COLO829 (cell line): ENCODE measurements around the gene PRSS38.
A peak's percentile ranks its signal among the peaks of the same experiment; 100 is the strongest.

Experiments used
- DNase-seq: peaks from one replicate; pipeline ENCODE4 v3.0.0; 2012; ENCODE audit warnings: low spot score

PRSS38 gene

DNA sequence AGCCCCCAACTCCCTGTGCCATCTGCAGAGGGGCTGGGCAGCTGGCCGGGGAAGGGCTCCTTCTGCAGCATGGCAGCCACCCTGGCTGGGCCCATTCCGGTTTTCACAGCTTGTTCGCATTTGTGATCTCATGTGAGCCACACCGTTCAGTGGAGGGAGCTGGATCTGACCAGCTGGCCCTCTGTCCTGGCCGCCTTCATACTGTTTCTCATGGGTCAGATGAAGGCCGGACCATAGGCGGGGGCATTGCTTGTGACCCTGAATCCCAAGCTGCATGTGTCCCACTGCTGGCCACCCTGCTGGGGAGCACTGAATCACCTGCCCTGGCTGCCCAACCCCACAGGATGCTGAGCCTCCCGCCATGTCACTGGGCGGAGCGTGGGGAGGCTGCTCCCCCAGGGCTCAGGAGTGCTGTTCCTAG, 36.4 kb upstream of the PRSS38 start:
- no peak for DNase-seq

DNA sequence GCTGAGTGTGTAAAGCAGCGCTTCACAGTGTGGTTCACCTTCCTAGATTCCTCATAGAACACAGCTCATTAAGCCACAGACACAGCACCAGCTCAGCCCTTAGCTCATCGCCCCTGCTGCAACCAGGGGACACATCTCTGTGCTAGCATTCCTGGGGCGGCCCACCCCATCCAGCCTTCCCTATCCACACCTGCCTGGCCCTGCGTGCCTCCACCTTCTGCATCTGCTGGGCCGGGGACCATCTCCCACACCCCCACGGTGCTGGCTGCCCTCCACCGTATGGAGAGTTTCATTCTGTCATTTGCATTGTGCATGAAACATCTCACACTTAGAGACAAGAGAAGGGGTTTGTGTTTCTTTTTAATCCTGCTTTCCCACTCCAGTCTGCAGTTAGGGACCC, 35.8 kb upstream of the PRSS38 start:
- DNase-seq, result no peak

DNA sequence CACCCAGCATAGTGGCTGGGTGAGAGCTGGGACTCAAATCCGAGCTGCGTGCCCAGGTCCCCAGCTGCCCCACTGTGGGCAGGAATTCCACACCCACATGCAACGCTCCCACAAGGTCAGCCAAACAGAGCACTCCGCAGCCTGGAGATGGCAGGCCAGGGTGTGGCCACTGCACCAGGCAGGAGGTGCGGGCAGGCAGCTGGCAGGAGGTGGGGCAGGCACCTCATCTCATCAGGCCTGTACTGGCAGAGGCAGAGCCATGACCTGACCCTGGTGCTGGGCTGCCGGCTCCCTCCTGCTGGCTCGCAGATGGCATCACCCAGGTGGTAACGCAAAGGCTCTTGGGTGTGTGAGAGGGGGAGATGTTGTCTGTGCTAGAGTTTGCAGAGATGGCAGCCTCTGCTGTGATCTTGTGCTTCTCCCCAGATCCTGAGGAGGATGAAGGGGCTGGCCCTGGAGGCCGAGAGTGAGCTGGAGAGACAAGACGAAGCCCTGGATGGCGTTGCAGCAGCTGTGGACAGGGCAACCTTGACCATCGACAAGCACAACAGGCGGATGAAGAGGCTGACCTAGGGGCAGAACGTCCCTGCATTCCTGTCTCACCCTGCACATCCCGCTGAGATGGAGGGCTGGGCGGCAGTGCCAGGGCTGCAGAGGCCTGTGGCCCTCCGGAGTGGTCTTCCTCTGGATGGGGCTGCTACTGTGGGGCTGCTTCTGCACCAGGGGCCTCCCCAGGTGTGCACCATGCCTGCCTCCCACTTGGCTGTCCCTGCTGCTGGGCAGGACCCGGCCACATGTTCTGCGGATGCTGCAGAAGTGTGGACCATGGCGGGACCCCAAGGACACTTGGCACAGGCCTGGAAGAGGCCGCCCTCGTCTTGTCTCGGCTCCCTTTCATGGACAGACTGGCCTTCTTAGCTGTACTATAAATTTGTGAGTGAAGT, 35.1 kb upstream of the PRSS38 start:
- DNase-seq, result no peak

DNA sequence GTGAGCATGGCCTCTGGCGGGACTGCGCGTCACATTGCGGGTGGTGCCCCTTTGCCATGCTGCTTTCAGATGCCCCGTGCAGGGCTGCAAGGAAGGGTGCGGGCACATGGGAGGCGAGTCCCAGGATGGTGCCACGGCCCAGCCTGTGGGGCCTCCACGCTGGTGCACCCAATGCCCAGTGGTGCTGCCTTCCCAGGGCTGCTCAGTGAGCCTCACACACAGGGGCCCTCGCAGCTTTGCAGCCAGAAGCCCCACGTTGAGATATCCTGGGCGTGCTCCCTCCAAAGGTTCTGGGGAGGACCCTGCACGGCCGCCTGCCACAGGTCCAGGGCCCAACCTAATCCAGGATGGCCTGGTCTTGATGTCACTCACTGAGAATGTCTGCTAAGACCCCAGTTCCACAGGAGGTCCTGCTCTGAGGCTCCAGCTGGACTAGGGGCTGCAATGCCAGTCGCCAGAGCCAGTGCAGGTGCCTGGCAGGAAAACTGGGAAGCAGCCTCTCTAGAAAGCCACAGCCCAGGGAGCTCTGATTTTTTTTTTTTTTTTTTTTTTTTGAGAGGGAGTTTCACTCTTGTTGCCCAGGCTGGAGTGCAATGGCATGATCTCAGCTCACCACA, 34.1 kb upstream of the PRSS38 start:
- DNase-seq, result no peak

DNA sequence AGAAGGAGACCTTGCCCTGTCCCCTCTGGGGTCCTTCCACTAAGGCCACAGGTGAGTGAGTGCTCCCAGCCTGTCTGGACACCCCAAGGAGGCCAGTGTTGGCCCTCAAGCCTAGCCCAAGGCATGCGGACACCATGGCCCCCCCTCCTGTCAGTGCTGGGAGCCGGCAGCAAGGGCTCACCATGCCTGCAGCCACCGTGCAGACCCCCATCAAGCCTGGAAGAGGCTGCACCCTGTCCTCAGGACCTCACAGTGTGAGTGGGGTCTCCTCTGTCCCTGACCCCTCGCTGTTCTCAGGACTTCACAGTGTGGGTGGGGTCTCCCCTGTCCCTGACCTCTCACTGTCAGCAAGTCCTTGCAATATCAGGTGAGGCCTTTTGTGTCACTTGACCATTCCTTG, 33.2 kb upstream of the PRSS38 start:
- DNase-seq, result no peak

DNA sequence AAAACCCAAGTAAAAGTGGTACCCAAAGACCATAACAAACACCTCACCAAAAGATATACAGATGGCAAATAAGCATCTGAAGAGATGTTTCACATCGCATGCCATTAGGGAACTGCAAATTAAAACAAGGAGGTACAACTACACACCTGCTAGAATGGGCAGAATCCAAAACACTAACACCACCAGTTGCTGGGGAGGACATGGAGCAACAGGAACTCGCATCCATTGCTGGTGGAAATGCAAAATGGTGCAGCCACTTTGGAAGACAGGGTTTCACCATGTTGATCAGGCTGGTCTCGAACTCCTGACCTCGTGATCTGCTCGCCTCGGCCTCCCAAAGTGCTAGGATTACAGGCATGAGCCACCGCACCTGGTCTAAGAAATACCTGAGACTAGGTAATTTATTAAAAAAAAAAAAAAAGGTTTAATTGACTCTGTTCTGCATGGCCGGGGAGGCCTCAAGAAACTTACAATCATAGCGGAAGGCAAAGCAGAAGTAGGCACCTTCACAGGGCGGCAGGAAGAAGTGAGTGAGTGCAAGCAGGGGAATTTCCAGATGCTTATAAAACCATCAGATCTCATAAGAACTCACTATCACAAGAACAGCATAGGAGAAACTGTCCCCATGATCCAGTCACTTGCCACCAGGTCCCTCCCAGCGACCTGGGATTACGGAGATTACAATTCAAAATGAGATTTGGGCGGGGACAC, 30.2 kb upstream of the PRSS38 start:
- no peak for DNase-seq

DNA sequence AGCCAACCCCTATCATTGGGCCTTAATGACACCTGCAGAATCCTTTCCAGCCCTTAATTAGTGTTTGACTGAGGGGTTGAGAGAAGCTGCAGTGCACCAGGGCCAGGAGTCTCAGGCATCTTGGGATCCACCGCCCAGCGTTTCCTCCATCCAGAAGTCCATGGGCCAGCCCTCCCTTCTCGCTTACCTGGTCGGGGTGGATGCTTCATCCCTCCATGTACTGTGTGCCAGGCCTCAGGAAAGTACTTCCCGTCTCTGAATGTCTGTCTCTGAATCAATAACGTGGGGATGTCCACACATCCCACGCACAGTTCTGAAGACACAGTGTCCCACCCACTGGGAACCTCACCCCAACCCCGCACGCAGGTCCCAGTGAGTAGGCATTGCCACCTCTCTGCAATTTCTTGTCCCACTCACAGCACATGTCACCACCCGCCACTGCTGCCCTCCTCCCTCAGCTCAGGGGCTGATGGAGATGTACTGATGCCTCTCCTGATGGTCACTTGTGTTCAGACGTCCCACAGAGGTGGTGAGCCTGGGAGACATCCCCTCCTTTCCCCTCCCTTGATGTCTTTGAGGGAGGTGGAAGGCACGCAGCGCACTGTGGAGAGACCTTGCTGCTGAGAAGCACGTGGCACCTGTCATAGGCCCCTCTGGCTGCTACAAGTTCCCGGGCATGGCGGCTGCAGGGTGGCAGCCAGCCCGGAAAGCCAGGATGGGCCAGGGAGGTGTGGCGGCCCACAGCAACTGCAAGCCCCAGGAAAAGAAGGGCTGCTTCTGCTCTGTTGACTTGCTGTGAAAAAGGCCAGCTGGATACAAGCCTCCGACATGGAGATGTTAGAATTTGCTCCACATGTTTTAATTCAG, 29.4 kb upstream of the PRSS38 start:
- DNase-seq, result no peak

DNA sequence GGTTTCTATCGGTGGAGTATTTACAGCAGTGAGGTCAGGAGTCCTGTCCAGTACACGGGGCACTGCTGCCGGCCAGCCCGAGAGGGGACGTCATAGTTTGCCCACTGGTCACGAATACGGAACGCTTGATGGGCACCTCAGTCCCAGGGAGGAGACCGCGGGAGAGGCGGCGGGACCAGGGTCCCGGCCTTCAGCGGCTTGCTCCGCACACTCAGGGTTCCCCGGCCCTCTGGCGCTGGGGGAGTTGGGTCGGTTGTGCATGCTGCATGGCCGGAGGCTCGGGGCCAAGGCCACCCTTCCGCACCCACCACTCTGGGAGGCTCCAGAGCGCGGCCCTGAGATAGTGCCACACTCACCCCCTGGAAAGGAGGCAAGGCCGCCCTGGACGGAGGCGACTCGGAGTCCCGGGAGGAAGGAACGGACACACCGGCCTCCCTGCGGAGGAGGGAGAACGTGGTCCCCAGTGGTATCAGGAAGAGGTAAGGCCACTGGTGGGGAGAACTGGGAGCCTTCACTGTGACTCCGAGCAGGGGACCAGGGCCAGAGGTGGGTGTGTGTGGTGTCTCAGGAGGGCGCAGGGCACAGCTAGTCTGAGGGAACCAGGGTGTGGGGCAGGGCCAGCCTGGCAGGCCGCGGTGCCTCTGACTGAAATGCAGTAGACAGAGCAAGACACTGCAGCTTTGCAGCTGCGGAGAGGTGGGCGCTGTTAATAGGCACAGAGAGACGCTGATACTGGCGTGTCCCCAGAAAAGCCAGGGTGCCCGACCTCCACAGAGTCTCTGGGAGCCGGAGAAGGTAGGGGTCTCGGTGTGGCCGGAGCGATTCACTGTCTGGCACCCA, 28.6 kb upstream of the PRSS38 start:
- no peak for DNase-seq

DNA sequence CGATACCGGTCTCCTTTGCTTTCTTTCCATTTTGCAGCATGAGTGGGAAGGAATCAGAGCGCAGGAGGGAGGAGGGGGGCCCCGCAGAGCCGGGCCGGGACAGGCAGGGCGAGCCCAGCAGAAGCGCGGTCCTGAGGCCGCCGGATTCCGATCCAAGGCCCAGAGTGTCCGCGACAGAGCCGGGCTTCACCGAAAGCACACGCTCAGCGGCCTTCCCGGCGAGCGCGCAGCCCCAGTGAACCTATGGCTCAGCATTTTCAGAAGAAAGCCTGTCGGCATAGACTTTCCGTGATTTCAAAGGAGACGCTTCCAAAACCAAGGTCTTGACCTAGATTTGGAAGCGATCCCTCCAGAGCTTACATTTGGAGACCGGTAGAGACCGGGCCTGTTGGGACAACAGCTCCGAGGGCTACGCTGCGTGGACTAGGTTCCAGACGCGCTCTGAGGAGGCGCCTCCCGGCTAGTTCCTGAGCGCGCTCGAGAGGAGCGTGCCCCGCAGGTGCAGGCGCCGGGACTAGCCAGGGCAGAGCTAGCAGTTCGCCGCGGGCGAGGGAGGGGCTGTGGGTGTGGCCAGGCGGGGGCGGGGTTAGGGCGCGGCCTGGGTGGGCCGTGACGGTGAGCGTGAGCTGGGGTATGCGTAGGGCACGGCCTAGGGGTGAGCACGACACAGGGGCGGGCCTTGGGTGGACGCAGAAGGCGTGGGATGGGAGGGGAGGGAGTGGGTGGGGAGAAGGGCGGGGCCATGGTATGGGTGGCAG, 27.8 kb upstream of the PRSS38 start:
- peak; percentile 92 for DNase-seq

DNA sequence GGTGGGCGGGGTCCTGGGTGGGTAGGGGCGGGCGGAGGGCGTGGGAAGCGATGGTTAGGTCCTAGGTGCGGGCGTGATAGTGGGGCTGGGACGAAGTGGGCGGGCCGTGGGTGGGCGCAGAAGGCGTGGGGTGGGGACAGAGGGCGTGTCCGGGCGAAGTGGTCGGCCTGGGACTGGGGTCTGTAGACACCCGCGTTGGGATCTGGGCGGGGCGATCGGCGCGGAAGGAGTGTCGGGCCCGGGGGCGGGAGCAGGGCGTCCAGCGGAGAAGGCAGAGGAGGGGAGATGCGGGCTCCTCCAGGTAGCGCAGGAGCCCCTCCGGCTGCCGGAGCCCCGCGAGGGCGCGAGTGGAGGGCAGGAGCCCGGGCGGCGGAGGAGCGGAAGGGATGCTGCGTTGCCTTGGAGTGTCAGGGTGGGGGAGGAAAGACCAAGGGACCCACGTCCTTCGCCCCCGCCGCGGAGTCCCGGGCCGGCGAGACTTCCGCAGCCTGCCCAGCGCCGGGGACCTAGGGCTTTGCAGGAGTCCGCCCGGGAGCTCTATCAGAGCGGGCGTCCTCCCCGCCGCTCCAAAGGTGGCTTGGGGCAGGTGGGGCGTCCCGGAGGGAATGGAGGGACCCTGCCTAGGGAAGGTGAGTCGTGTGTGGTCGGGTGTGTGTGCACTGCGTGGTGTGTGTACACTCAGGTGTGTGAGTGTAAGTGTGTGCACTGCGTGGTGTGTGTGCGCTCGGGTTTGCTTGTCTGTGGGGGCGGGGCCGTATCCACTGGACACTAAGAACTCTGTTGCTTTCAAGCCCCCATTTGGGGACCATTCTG, 27.0 kb upstream of the PRSS38 start:
- DNase-seq, result peak; percentile 47

DNA sequence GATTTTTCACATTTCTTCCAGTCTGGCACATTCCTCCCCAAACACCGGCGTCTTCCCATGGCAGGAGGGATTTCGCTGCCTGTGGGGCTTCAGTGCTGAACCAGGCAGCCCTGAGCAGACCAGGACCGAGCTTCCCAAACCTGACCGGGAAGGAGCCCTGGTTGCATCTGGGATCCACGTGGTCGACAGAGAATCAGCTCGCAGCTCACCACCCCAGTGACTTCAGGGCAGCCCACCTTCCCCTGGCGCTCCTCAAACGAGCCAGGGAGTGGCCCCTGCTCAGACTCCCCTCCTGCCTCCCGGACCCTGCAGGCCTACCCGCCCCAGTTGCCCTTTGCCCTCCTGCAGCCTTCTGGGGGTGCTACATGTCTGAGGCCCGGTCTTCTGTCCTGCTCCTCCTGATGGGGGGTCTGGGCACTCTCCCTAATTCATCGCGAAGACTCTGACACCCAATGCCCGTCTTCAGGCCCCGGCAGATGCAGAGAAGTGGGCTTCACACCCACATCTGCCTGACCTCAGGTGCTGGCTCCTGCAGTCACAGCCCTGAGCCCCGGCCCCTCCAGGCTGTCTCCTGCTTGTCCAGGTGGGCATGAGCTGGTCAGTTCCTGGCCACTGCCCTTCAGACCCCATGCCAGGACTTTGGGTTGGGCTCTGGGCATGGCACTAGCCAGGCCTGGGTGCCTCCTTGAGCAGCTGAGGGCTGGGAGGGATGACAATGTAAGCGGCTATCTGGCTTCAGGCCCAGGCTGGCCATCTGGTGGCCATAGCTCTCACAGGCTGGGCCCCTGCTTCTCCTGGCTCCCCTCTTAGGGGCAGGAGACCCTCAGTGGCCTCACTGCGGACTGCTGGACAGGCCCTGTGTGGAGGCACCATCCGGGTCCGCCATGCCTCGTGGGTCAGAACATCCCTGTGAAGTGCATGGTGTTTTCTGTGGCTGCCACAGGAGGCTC, 26.1 kb upstream of the PRSS38 start:
- no peak for DNase-seq

DNA sequence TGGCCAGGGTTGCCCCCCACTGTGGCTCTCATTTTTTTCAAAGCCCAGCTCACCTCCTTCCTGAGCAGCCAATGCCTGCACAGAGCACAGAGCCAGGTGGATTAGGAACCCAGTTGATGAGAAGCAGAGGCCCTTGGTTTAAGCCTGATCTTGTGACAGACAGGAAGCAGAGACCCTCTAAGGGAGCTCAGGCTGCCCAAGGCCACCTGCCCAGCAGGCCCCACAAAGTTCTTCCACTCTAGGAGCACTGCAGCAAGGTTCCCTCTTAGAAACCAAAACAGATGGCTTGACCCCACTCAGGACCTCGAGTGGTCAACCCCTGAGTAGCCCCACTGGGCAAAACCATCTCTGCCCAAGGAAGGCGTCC, 25.5 kb upstream of the PRSS38 start:
- no peak for DNase-seq

DNA sequence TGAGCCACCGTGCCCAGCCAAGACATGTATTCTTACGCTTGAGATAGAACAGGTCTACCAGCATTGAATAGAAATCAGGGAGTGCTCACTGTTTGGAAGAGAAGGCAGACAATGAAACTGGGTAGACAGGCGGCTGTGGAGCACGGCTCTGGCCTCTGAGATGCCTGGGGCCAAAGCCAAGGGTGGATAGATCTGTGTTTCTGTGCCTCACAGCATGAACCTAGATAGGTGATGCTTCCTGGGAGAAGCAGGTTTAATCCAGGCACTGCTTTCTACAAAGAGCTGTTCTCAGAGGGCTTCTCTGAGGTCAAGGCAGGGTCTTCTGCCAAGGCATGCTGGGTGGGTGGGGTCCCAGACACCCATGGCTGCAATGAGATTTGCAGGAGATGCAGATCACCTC, 24.6 kb upstream of the PRSS38 start:
- no peak for DNase-seq

DNA sequence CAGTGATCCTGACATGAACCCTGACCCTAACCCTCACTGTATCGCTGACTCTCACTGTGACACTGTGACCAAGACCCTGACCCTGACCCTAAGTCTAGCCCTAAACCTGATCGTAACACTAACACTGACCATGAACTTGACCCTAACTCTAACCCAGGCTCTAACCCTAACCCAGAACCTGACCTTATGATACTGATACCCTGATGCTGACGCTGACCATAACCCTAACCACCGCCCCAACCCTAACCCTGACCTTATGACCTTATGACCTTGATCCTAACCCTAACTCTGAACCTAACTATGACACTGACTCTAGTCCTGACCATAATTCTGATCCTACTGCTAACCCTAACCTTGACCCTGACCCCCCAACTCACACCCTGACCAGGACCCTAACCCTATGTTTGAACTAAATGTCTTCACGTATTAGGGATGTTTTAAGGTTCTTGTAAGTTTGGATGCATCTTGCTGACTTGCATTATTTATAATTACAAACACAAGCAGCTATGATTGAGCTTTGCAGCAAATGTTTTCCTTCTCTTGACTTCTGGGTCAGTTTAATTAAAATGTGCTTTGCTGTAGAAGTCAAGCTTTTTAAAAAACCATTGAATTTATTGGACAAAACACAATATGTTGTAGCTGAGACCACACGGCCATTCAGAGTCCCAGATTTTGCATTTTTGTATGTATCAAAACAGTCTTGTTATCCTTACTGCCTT, 23.9 kb upstream of the PRSS38 start:
- no peak for DNase-seq

DNA sequence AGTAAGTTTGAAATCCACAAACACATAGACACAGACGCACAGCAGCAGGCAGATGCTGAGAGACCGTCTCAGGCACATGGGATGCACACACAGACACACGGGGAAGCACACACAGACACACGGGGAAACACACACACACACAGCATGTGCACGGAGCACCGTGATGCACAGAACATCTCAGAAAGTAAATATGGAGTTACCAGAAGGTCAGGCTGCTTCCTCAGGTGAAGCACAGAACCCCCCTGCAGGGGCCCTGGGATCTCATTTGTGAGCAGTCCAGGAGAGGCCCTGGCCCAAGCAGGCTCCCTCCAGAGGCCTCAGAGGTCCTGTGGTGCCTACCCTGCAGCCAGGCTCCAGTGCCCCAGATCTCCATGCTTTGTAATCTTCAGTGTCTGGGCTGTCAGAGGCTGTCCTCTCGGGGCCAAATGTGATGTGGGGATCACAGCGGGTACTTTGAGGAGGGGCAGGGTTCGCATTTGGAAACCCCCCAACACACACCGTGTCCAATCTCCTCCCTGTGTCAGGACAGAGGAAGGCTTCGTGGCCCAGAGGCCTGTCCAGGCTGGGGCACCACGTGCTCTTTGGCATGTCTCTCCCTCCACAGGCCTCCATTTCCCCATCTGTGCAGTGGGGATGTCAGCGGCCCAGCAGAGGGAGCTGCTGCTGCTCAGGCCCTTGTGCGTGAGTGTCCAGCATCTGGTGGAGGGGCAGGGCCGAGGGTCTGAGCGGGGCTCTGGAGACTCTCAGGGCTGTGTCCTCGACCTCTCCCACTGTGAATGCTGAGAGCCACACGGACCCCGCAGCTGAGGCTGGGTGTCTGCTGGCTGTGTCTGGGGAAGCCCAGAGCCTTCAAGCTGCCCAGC, 23.0 kb upstream of the PRSS38 start:
- DNase-seq, result no peak

DNA sequence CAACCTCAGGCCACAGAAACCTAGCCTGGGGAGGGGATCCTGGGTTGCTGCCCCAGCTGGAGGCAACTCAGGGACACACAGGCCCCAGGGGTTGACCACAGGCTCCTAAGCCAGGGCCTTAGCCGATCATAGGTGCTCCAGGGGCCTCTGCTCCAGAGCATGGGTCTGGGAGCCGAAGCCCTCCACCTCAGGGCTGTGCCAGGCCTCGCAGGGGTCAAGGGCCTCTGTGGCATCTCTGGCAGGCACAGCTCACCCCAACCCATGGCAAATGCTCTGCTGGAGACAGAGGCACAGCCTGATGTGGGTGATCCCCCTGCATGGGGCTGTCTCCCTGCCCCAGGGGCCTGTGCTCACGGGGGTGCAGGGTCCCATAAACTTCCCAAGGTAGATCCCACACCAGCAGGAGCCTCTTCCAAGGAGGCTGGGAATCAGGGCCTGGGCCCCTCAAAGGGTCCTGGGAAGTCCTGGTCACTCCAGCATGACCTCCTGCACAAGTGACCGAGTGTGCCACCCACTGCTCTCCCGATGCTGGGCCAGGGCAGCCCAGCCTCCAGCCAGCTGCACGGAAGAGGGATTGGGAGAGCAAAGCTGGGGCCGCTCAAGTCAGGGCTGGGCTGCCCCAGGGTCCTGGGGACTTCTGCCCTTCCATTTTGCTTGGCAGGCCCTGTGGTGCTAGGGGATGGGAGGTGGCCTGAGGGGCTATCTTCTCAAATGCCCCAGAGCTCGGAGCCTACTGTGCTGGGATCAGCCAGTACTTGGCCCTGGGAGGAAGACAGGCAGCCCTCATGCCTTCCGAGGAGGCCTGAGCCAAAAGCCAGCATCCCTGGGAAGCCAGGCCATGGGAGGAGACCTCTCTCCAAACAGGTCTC, 22.2 kb upstream of the PRSS38 start:
- DNase-seq, result no peak
